Hepatocyte (in vitro differentiated cells): ENCODE measurements around the gene AARSD1.
"Not testable (repeated sequence)": the region's sequence is repeated elsewhere in the genome, so short reads cannot be mapped to it uniquely, and the experiment has no call there.

ENCODE experiments used
- CTCF ChIP-seq: fragments of 200-600 bp; sonication (generic); IDR thresholded peaks from 2 replicates; pipeline ENCODE4 v1.5.1; 2016; ENCODE audit warnings: antibody characterized with exemption, mild to moderate bottlenecking; ENCODE audit not compliant: poor library complexity
- EZH2 ChIP-seq: fragments of 200-600 bp; sonication (generic); IDR thresholded peaks from 2 replicates; pipeline ENCODE4 v1.6.1; 2016; ENCODE audit warnings: antibody characterized with exemption, mild to moderate bottlenecking, borderline replicate concordance
- EZH2phosphoT487 ChIP-seq: fragments of 200-600 bp; sonication (generic); IDR thresholded peaks from one replicate; pipeline ENCODE4 v1.6.1; 2018; ENCODE audit warnings: antibody characterized with exemption, mild to moderate bottlenecking, low read depth, moderate library complexity; ENCODE audit not compliant: unreplicated experiment, severe bottlenecking

- TF ChIP-seq EZH2, CTCF, EZH2phosphoT487: not testable (repeated sequence)
Observed at GRCh38 chr17:42973323-42973722, 9.1 kb upstream of the AARSD1 start.
